Upper lobe of right lung (tissue), 1 donor: ENCODE measurements around the gene NOL3. TPM values are rescaled to one million over a fixed set of nuclear protein-coding genes. Genes with fewer than 3 reads are reported as not detected.
A peak's percentile ranks its signal among the peaks of the same experiment; 100 is the strongest.

Experiments
- ATAC-seq: fragments of 200-7000 bp; cut with Tn5 transposase; one replicate; pipeline ENCODE4 v1.9.1; 2020; ENCODE audit warnings: mild to moderate bottlenecking, moderate library complexity
- DNase-seq: peaks from one replicate; pipeline ENCODE4 v3.0.0-alpha.2; 2020
- H3K27ac ChIP-seq: fragments of 200-600 bp; one replicate; pipeline ENCODE4 v1.8.0; 2022
- H3K27me3 ChIP-seq: fragments of 200-600 bp; one replicate; pipeline ENCODE4 v1.8.0; 2022; ENCODE audit warnings: mild to moderate bottlenecking
- H3K36me3 ChIP-seq: fragments of 200-600 bp; one replicate; pipeline ENCODE4 v1.8.0; 2022
- H3K4me1 ChIP-seq: fragments of 200-600 bp; one replicate; pipeline ENCODE4 v1.8.0; 2022
- H3K4me3 ChIP-seq: fragments of 200-600 bp; one replicate; pipeline ENCODE4 v1.8.0; 2022; ENCODE audit warnings: mild to moderate bottlenecking
- H3K9me3 ChIP-seq: fragments of 200-600 bp; one replicate; pipeline ENCODE4 v1.8.0; 2022
- CTCF ChIP-seq: fragments of 200-600 bp; IDR thresholded peaks from one replicate; pipeline ENCODE4 v1.8.0; 2022; ENCODE audit warnings: antibody characterized with exemption
- intact Hi-C: fragments of 100-400 bp; cut with DNase I; formaldehyde crosslinking; loops from one replicate; pipeline ENCODE4 v1.11.0; 2022
- total RNA-seq: library from RNA; stranded (reverse); fragmentation: NEBNext Ultra II Directional; extraction: Animal tissue kit (Norgen Biotek cat#: 25700); gene quantifications from one replicate; pipeline ENCODE4 v1.2.1, GENCODE V29; 2021
- donor health status: DM: no; HTN: yes; CAD: no; lungs with severe emphysema.

NOL3 gene
- total RNA-seq, 1 donor from 2014 or later: 59.7 TPM

GRCh38 chr16:67162506-67163163 is 7.7 kb upstream of the NOL3 start:
- Histone ChIP-seq H3K27me3 (peaks cover 18% of the 10 kb centered on the region), H3K4me3 (peak overlapping the region; percentile 46), H3K9me3 (no peaks in the 10 kb centered on the region), H3K36me3 (no peaks in the 10 kb centered on the region), H3K4me1 (peaks cover 47% of the 10 kb centered on the region), H3K27ac (no peak overlapping the region)
- TF ChIP-seq CTCF: no peak
- ATAC-seq (no peak), DNase-seq (no peak)
- intact Hi-C loops: no loop called here

GRCh38 chr16:67163164-67163998 is 7.0 kb upstream of the NOL3 start:
- no peak for TF ChIP-seq CTCF
- DNase-seq: no peak
- ATAC-seq: no peak
- H3K27me3 ChIP-seq: peaks cover 18% of the 10 kb centered on the region
- no peaks in the 10 kb centered on the region for H3K36me3 ChIP-seq
- peak overlapping the region; percentile 46 for H3K4me3 ChIP-seq
- no peak overlapping the region for H3K27ac ChIP-seq
- H3K9me3 ChIP-seq: no peaks in the 10 kb centered on the region
- intact Hi-C loops: no loop called here
- peaks cover 47% of the 10 kb centered on the region for H3K4me1 ChIP-seq

- peaks cover 51% of the 10 kb centered on the region for H3K4me1 ChIP-seq
- ATAC-seq: no peak
These were observed 6.3 kb upstream of the NOL3 start for GRCh38 chr16:67163999-67164558.

GRCh38 chr16:67164599-67165061 is 5.7 kb upstream of the NOL3 start, which contains the start of gene HSF4:
TSS of gene HSF4 (plus strand) at chr16:67164745. CDS start at chr16:67164812, 67 bp downstream.
- H3K4me3 ChIP-seq: peak within 1 kb of the TSS; percentile 46
- intact Hi-C loops: no loop called here
- H3K9me3 ChIP-seq: no peaks in the 10 kb centered on the region
- TF ChIP-seq CTCF: no peak
- DNase-seq: peak; percentile 90
- no peak within 1 kb of the TSS for H3K27ac ChIP-seq
- H3K27me3 ChIP-seq: peaks cover 18% of the 10 kb centered on the region
- no peaks in the 10 kb centered on the region for H3K36me3 ChIP-seq
- ATAC-seq: peak; percentile 54
- peaks cover 57% of the 10 kb centered on the region for H3K4me1 ChIP-seq

More at GRCh38 chr16:67163999-67164558, 6.3 kb upstream of the NOL3 start:
- peak overlapping the region; percentile 46 for H3K4me3 ChIP-seq
- peaks cover 18% of the 10 kb centered on the region for H3K27me3 ChIP-seq
- TF ChIP-seq CTCF: no peak
- H3K27ac ChIP-seq: no peak overlapping the region
- peak; percentile 73 for DNase-seq
- H3K9me3 ChIP-seq: no peaks in the 10 kb centered on the region
- no peaks in the 10 kb centered on the region for H3K36me3 ChIP-seq
- intact Hi-C loops: no loop called here

- DNase-seq (no peak), ATAC-seq (no peak)
- Histone ChIP-seq H3K27me3 (peaks cover 18% of the 10 kb centered on the region), H3K27ac (no peak overlapping the region), H3K9me3 (no peaks in the 10 kb centered on the region), H3K4me1 (peaks cover 63% of the 10 kb centered on the region), H3K4me3 (peak overlapping the region; percentile 46), H3K36me3 (no peaks in the 10 kb centered on the region)
- TF ChIP-seq CTCF: no peak
- intact Hi-C loops: no loop called here
These were observed 4.9 kb upstream of the NOL3 start for GRCh38 chr16:67165121-67166078.
